Measurements from ENCODE around the gene SYNRG.

The SYNRG gene

DNA sequence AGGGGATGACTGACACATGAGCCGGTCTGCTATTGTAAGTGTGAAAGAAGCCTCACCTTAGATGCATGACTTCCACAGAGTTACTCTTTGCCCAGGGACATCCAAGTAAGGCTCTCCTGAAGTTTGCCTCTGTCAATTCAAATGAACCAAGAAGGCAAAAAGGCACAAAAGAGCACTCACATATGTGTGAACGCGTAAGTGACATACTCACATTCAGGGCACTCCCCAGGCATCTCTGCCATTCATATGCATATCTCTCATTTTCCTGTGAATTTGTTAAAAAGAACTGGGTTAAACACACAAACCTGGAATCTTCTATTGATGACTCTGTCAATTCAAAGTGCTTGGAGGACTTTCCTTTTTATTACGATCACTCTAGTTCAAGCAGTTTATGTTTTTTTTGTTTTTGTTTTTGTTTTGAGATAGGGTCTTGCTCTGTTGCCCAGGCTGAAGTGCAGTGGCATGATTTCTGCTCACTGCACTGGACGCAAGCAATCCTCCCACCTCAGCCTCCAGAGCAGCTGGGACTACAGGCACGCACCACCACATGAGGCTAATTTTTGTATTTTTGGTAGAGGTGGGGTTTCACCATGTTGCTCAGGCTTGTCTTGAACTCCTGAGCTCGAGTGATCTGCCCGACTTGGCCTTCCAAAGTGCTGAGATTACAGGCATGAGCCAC is 70.1 kb downstream of the SYNRG start:
- Histone ChIP-seq H3K4me3 (ENCODE audit: severe bottlenecking) (no peak overlapping the region), H3K9me3 (ENCODE audit: severe bottlenecking) (no peaks in the 10 kb centered on the region), H3K27ac (ENCODE audit: poor library complexity, severe bottlenecking) (no peak overlapping the region), H3K4me1 (ENCODE audit: insufficient read depth, poor library complexity, severe bottlenecking) (peaks cover 10% of the 10 kb centered on the region), H3K36me3 (ENCODE audit: low read depth) (peaks cover 65% of the 10 kb centered on the region), H3K27me3 (ENCODE audit: insufficient read depth, poor library complexity, severe bottlenecking) (no peaks in the 10 kb centered on the region)
- DNase-seq (ENCODE audit: low spot score): no peak
- TF ChIP-seq, protein P1, sequence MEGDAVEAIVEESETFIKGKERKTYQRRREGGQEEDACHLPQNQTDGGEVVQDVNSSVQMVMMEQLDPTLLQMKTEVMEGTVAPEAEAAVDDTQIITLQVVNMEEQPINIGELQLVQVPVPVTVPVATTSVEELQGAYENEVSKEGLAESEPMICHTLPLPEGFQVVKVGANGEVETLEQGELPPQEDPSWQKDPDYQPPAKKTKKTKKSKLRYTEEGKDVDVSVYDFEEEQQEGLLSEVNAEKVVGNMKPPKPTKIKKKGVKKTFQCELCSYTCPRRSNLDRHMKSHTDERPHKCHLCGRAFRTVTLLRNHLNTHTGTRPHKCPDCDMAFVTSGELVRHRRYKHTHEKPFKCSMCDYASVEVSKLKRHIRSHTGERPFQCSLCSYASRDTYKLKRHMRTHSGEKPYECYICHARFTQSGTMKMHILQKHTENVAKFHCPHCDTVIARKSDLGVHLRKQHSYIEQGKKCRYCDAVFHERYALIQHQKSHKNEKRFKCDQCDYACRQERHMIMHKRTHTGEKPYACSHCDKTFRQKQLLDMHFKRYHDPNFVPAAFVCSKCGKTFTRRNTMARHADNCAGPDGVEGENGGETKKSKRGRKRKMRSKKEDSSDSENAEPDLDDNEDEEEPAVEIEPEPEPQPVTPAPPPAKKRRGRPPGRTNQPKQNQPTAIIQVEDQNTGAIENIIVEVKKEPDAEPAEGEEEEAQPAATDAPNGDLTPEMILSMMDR (IDR thresholded peaks at IDR 0.05; ENCODE audit: poor library complexity, severe bottlenecking): no peak
- no peak for ATAC-seq (ENCODE audit: low read depth)

DNA sequence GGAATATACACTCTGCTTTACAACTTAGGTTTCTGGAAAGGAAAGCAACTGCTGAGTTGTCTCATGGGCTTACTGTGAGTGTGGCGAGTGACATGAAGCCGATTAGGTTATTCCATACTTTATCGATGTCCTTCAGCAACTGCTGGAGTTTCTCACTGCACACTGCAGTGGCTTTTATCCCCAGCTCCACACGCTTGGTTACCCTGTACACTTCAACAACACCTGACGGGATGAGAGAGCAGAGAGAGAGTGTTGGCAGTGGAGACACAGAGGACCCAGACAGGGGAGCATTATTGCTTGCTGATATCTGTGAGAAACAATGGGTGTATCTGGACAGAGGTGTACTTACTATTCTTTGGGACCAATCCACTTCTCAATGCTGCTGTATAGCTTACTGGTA is 73.3 kb downstream of the SYNRG start:
- no peaks in the 10 kb centered on the region for H3K4me1 ChIP-seq (ENCODE audit: insufficient read depth, poor library complexity, severe bottlenecking)
- no peaks in the 10 kb centered on the region for H3K27me3 ChIP-seq (ENCODE audit: insufficient read depth, poor library complexity, severe bottlenecking)
- ATAC-seq (ENCODE audit: low read depth) (no peak), DNase-seq (ENCODE audit: low spot score) (no peak)
- H3K4me3 ChIP-seq (ENCODE audit: severe bottlenecking): no peak overlapping the region
- H3K9me3 ChIP-seq (ENCODE audit: severe bottlenecking): no peaks in the 10 kb centered on the region
- H3K36me3 ChIP-seq (ENCODE audit: low read depth): peaks cover 57% of the 10 kb centered on the region
- H3K27ac ChIP-seq (ENCODE audit: poor library complexity, severe bottlenecking): no peak overlapping the region
- TF ChIP-seq, protein P1 (IDR thresholded peaks at IDR 0.05; ENCODE audit: poor library complexity, severe bottlenecking): no peak

DNA sequence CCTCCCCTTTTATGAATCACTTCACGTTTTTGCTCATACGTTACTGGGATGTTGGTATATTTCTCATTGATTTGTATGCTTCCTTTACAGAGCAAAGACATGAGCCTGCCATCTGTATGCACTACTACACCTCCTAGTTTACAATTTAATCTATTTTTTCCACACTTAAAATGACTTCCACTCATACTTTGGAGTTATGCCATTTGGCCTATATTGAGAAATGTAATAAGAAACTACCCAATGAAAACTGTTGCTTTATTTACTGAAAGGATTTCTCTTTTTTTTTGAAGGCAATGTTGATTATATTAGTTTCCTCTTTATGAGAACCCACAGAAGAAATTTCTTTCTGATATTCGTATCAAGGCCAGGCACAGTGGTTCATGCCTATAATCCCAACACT is 76.5 kb downstream of the SYNRG start:
- no peak for ATAC-seq (ENCODE audit: low read depth)
- H3K4me1 ChIP-seq (ENCODE audit: insufficient read depth, poor library complexity, severe bottlenecking): no peaks in the 10 kb centered on the region
- H3K36me3 ChIP-seq (ENCODE audit: low read depth): peaks cover 43% of the 10 kb centered on the region
- TF ChIP-seq, protein P1 (IDR thresholded peaks at IDR 0.05; ENCODE audit: poor library complexity, severe bottlenecking): no peak
- H3K27me3 ChIP-seq (ENCODE audit: insufficient read depth, poor library complexity, severe bottlenecking): no peaks in the 10 kb centered on the region
- H3K9me3 ChIP-seq (ENCODE audit: severe bottlenecking): no peaks in the 10 kb centered on the region
- DNase-seq (ENCODE audit: low spot score): no peak
- no peak overlapping the region for H3K4me3 ChIP-seq (ENCODE audit: severe bottlenecking)
- no peak overlapping the region for H3K27ac ChIP-seq (ENCODE audit: poor library complexity, severe bottlenecking)

DNA sequence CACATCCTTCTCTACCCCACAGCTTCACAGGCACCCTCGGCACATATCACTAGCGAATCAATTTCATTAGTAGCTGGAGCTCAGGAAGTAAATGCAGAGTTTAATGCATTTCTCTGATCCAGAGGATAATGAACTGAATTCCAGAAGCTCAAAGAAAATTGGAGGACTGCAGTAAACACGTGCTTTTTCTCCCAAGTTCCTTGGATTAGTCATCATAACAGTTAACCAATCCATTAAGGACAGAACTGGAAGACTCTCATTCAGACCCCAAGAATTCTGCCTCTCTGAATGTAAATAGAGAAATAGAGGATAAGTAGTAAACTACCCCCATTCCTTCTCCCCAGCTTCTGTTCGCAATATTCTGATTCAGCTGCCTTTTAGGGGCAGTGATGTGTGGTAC is 78.8 kb downstream of the SYNRG start:
- H3K4me3 ChIP-seq (ENCODE audit: severe bottlenecking): no peak overlapping the region

More for the DNA sequence above, 78.8 kb downstream of the SYNRG start:
- TF ChIP-seq, protein P1 (IDR thresholded peaks at IDR 0.05; ENCODE audit: poor library complexity, severe bottlenecking): no peak
- Histone ChIP-seq H3K9me3 (ENCODE audit: severe bottlenecking) (no peaks in the 10 kb centered on the region), H3K36me3 (ENCODE audit: low read depth) (peaks cover 39% of the 10 kb centered on the region), H3K4me1 (ENCODE audit: insufficient read depth, poor library complexity, severe bottlenecking) (no peaks in the 10 kb centered on the region), H3K27me3 (ENCODE audit: insufficient read depth, poor library complexity, severe bottlenecking) (no peaks in the 10 kb centered on the region), H3K27ac (ENCODE audit: poor library complexity, severe bottlenecking) (no peak overlapping the region)
- DNase-seq (ENCODE audit: low spot score) (no peak), ATAC-seq (ENCODE audit: low read depth) (no peak)

All from RWPE2 (cell line).